Inflammatory macrophage (primary cell): ENCODE data around the gene RRAGB.
A peak's percentile ranks its signal among the peaks of the same experiment; 100 is the strongest.
"Not testable (repeated sequence)": the region's sequence is repeated elsewhere in the genome, so short reads cannot be mapped to it uniquely, and the experiment has no call there.

Experiments used
- DNase-seq, 2 donors: peaks; one replicate each; pipeline ENCODE4 v3.0.0-alpha.2; 2020 to 2022

The RRAGB gene

DNA sequence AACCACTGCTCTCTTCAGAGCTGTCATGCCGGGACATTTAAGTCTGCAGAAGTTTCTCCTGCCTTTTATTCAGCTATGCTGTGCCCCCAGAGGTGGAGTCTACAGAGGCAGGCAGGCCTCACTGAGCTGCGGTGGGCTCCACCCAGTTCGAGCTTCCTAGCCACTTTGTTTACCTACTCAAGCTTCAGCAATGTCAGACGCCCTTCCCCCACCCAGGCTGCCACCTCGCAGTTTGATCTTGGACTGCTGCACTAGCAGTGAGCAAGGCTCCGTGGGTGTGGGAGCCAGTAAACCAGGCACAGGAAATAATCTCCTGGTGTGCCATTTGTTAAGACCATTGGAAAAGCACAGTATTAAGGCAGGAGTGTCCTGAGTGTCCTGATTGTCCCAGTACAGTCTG lies 56.9 kb downstream of the RRAGB start:
- DNase-seq = not testable (repeated sequence)

DNA sequence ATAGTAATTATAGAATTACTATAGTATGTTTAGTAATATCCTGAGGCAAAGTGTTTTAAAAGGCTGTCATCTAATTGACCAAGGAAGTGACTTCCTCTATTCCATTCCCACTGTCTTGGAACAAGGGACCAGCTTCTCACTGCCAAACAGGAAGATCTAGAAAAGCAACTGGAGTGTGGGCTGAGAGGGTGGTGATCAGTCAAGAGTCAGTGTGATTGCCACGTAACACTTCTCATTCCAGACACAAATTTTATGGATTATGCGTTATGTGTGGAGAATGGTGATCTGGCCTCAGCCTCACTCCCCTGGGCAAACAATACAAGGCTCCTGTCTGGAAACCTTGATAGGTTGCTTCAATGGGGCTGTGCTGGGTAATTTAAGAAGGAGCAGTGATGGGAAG lies 60.0 kb downstream of the RRAGB start:
- peak; percentile 6 to 41 for DNase-seq

DNA sequence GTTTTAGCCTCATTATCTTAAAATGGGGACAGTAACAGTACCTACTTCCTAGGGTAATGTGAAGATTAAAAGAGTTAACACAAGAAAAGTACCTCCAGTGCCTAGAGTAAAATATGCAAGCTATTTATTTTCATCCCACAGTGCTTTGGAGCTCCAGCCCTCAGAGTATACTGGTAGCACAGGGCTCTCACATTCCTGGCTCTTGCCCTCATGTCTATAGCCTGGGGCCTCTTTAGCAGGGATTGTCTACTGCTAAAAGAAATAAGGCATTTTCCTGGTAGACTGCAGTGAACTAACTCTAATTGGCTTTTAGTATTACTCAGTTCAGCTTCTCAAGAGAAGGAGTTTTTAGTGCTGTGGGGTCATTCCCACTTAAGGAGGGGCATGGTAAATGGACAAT lies 60.8 kb downstream of the RRAGB start:
- no peak for DNase-seq

DNA sequence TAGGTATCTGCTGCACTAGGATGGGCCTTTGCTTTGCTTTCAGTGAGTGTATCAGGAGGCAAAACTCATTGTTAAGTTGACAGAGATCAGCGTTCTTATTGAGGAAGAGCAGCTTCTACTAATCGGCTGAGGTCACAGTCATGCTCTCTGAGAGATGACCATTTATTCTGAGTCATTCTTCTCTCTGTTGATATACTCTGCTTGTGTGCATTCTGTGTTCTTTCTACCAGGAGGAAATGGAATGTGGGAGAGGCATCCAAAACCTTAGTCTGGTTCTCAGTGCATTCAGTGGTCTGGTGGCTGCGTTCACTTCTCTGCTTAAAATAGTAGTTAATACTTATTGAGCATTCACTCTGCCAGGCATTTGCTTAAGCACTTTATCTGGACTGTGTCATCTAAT lies 66.2 kb downstream of the RRAGB start:
- peak in 1 of 2 donors; percentile 16 for DNase-seq

DNA sequence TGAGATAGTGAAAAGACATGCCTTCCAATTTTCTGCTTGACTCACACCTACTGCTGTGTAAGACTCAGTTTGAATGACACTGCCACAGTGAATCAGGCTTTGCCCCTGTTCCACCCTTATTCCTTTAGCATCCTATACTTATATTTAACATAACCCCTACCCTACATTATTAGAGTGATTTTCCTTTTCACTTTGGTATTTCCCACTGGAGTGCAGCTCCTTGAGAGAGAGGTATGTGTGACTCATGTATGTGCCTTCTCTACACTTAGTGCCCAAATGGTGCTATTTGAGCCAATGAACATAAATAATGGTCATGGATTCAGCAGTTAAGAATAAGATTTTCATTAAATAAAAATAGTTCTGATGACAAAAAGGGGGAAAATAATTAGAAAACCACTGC lies 69.5 kb downstream of the RRAGB start:
- DNase-seq = no peak

DNA sequence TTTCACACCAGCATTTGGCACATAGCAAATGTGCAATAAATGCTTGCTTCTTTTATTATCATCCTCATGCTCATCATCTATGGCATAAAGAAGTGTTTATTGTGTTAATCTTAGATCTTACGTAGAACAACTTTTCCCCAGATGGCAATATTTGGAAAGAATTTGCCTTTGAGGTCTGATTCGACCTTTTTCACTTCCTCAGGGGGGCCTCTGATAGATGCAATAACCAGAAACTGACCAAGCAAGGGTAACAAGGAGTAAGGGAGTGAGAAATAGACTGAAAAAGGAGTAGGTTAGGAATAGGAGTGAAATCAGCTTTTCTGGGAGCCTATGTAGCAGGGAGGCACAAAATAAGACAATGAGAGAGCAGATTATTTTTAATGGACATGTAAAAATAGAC lies 70.2 kb downstream of the RRAGB start:
- no peak for DNase-seq

DNA sequence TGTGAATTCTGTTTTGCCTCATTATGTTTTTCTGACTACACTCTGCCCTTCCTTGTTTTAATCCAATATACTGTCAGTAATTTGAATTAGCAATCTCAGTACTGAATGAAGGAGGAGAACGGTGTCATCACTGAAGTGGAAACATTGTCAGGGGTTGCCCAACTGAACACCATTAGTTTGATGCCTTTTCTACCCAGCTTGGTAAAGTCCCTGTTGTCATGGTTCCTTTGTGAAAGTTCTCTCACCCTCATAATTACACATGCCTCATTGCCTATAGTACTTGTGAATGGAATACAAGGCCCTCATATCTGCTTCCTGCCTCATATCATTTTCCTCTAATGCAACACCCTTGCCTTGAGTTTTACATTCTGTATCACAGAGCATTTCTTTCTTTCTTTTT lies 76.9 kb downstream of the RRAGB start:
- DNase-seq = no peak

DNA sequence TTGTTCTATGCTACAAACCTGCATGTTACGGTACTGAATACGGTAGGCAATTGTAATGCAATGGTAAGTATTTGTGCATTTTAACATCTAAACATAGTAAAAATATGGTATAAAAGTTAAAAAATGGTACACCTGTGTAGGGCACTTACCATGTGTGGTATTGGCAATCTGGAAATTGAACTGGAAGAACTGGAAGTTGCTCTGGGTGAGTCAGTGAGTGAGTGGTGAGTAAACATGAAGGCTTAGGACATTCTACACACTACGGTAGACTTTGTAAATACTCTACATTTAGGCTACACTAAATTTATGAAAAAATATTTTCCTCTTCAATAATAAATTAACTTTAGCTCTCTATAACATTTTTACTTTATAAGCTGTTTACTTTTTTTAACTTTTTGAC lies 78.9 kb downstream of the RRAGB start:
- no peak for DNase-seq

DNA sequence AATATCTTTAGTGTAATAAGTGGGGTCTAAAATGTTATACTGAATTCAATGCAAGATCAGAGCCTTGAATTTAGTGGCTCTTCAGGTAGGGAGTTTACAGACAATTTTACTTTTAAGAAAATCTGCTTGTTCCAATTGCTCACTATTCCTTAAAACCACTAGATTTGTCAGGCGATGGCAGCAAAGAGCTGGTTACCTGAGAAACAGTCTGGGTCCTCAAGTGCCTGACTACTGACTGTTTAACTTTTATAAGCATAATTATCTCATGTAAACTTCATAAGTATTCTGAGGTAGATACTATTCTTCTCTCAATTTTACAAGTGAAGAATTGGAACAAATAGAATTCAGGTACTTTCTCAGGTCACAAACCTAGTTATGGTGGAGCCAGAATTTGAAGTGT lies 84.3 kb downstream of the RRAGB start:
- DNase-seq = no peak
